Neural cell (in vitro differentiated cells): ENCODE results near the gene FZD10. TPM values are rescaled to one million over a fixed set of nuclear protein-coding genes. Genes with fewer than 3 reads are reported as not detected.

ENCODE experiments used
- H2AFZ ChIP-seq: fragments of 200-600, 300-800 bp; sonication (generic), shearing (Covaris generic); 2 replicates; pipeline ENCODE4 v1.6.0; 2014; ENCODE audit warnings: low read depth, mild to moderate bottlenecking, antibody characterized with exemption, low read length, moderate library complexity
- H3F3A ChIP-seq: fragments of 200-600 bp; shearing (Covaris generic); 2 replicates; pipeline ENCODE4 v1.6.1; 2016; ENCODE audit warnings: mild to moderate bottlenecking, moderate library complexity, mixed read lengths, antibody characterized with exemption, low read length; ENCODE audit not compliant: insufficient read depth, poor library complexity, severe bottlenecking
- H3K27ac ChIP-seq: fragments of 200-600, 300-800 bp; sonication (generic), shearing (Covaris generic); 2 replicates; pipeline ENCODE4 v1.5.1; 2014; ENCODE audit warnings: mild to moderate bottlenecking, low read length, moderate library complexity
- H3K27me3 ChIP-seq: fragments of 300-800, 200-600 bp; sonication (generic), shearing (Covaris generic); 2 replicates; pipeline ENCODE4 v1.6.0; 2014; ENCODE audit warnings: mild to moderate bottlenecking, low read depth, low read length, moderate library complexity; ENCODE audit not compliant: insufficient read depth
- H3K36me3 ChIP-seq: fragments of 300-800, 200-600 bp; sonication (generic), shearing (Covaris generic); 2 replicates; pipeline ENCODE4 v1.5.1; 2014; ENCODE audit warnings: mild to moderate bottlenecking, antibody characterized with exemption, low read length, moderate library complexity; ENCODE audit not compliant: insufficient read depth
- H3K4me2 ChIP-seq: fragments of 300-800, 200-600 bp; sonication (generic), shearing (Covaris generic); 2 replicates; pipeline ENCODE4 v1.6.0; 2014; ENCODE audit warnings: mild to moderate bottlenecking, low read length
- H3K4me3 ChIP-seq: fragments of 300-800, 200-600 bp; sonication (generic), shearing (Covaris generic); 2 replicates; pipeline ENCODE4 v1.5.1; 2014; ENCODE audit warnings: mild to moderate bottlenecking, low read length, moderate library complexity
- H3K79me2 ChIP-seq: fragments of 200-600 bp; shearing (Covaris generic); replicated peaks from 2 replicates; pipeline ENCODE4 v1.6.0; 2014; ENCODE audit warnings: mild to moderate bottlenecking, low read length, moderate library complexity; ENCODE audit not compliant: insufficient read depth
- H3K9ac ChIP-seq: fragments of 300-800, 200-600 bp; sonication (generic), shearing (Covaris generic); 2 replicates; pipeline ENCODE4 v1.6.1; 2016; ENCODE audit warnings: mild to moderate bottlenecking, low read length, mixed read lengths
- H3K9me2 ChIP-seq: fragments of 200-600 bp; shearing (Covaris generic); 2 replicates; pipeline ENCODE4 v1.6.1; 2016; ENCODE audit warnings: mild to moderate bottlenecking, low read length, mixed read lengths; ENCODE audit not compliant: insufficient read depth
- H3K9me3 ChIP-seq: fragments of 200-600, 300-800 bp; sonication (generic), shearing (Covaris generic); 2 replicates; pipeline ENCODE4 v1.6.1; 2016; ENCODE audit warnings: mild to moderate bottlenecking, mixed run types, low read length, moderate library complexity, mixed read lengths
- H4K20me1 ChIP-seq: fragments of 200-600 bp; shearing (Covaris generic); 2 replicates; pipeline ENCODE4 v1.6.1; 2016; ENCODE audit warnings: mild to moderate bottlenecking, mixed run types; ENCODE audit not compliant: insufficient read depth
- EP300 ChIP-seq: fragments of 450-650 bp; conservative IDR thresholded peaks from 2 replicates; pipeline ENCODE4 v1.6.1; 2014; ENCODE audit warnings: antibody characterized with exemption, mild to moderate bottlenecking, moderate library complexity; ENCODE audit not compliant: poor library complexity, severe bottlenecking
- EZH2 ChIP-seq: fragments of 200-600, 300-800 bp; shearing (Covaris generic), sonication (generic); IDR thresholded peaks from 2 replicates; pipeline ENCODE4 v1.6.1; 2014; ENCODE audit warnings: antibody characterized with exemption, low read length, borderline replicate concordance, mild to moderate bottlenecking; ENCODE audit not compliant: insufficient read depth, poor library complexity, severe bottlenecking
- MXI1 ChIP-seq: fragments of 450-650 bp; conservative IDR thresholded peaks from 2 replicates; pipeline ENCODE4 v1.6.1; 2014; ENCODE audit warnings: antibody characterized with exemption, mild to moderate bottlenecking; ENCODE audit not compliant: poor library complexity, severe bottlenecking
- POLR2AphosphoS5 ChIP-seq: IDR thresholded peaks from 2 replicates; pipeline ENCODE4 v1.6.1; 2012
- RAD21 ChIP-seq: fragments of 450-650 bp; conservative IDR thresholded peaks from 2 replicates; pipeline ENCODE4 v1.6.1; 2014; ENCODE audit warnings: antibody characterized with exemption, mild to moderate bottlenecking, moderate library complexity
- SMC3 ChIP-seq: fragments of 450-650 bp; conservative IDR thresholded peaks from 2 replicates; pipeline ENCODE4 v1.6.1; 2014; ENCODE audit warnings: antibody characterized with exemption, mild to moderate bottlenecking, moderate library complexity; ENCODE audit not compliant: poor library complexity
- TAF1 ChIP-seq: IDR thresholded peaks from 2 replicates; pipeline ENCODE4 v1.6.1; 2012; ENCODE audit warnings: low read depth
- polyA plus RNA-seq: library from polyadenylated mRNA; depleted of rRNA; stranded (reverse); fragments of >200 nt; gene quantifications from 2 replicates; pipeline ENCODE4 v1.2.3, GENCODE V29; 2014
- TF ChIP-seq, protein P1 (sequence below): fragments of 450-650 bp; IDR thresholded peaks from 2 replicates; pipeline ENCODE4 v1.5.1; 2014; ENCODE audit warnings: antibody characterized with exemption, mild to moderate bottlenecking, moderate library complexity; ENCODE audit not compliant: poor library complexity, severe bottlenecking
- TF ChIP-seq, protein P2 (sequence below): IDR thresholded peaks from 2 replicates; pipeline ENCODE4 v1.6.1; 2012; ENCODE audit warnings: borderline replicate concordance

The FZD10 gene
- polyA plus RNA-seq, 1 donor from 2014 or later, result not detected

DNA sequence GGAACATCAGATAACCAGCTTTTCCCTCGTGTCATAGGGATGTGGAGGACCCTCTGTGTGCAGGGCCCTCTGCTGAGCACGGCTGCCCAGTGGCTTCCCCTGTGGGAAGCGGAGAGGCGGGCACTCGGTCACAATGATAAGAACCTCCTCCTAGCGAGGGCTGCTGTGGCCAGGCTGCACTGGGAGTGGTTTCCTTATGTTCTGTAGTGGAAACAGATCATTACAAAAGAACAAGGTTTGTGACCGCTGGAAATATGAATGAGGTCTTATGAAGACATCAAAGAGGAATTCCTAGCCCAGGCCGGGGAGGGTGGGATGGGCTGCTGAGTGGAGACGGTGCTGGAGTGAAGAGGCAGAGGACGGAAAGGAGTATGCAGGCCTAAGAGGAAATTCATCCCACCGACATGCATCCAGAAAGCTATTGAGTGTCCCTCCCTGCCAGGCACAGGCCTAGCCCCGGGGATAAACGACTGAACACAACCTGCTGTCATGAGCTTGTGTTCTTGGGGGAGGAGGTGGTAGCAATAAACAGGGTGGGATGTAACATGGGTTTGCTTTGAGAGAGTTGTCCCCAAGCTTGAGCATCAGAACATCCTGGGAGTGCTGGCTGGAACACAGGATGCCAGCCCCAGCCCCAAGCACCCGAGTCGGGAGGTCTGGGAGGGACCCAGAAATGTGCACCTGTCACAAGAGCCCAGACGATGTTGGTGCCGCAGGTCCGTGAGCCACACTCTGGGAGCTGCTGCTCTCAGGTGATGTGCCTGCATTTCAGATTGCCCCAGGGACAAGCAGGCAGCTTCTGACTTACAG, 37.5 kb downstream of the FZD10 start:
- peaks cover 5% of the 10 kb centered on the region for H3K9me3 ChIP-seq
- no peak overlapping the region for H3K27ac ChIP-seq
- no peaks in the 10 kb centered on the region for H3F3A ChIP-seq
- no peaks in the 10 kb centered on the region for H4K20me1 ChIP-seq
- H2AFZ ChIP-seq, result no peak overlapping the region
- H3K9ac ChIP-seq, result no peak overlapping the region
- no peak overlapping the region for H3K4me2 ChIP-seq
- H3K9me2 ChIP-seq, result no peaks in the 10 kb centered on the region
- TF ChIP-seq, protein P1, sequence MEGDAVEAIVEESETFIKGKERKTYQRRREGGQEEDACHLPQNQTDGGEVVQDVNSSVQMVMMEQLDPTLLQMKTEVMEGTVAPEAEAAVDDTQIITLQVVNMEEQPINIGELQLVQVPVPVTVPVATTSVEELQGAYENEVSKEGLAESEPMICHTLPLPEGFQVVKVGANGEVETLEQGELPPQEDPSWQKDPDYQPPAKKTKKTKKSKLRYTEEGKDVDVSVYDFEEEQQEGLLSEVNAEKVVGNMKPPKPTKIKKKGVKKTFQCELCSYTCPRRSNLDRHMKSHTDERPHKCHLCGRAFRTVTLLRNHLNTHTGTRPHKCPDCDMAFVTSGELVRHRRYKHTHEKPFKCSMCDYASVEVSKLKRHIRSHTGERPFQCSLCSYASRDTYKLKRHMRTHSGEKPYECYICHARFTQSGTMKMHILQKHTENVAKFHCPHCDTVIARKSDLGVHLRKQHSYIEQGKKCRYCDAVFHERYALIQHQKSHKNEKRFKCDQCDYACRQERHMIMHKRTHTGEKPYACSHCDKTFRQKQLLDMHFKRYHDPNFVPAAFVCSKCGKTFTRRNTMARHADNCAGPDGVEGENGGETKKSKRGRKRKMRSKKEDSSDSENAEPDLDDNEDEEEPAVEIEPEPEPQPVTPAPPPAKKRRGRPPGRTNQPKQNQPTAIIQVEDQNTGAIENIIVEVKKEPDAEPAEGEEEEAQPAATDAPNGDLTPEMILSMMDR, result no peak
- TF ChIP-seq TAF1, result no peak
- no peak for TF ChIP-seq EZH2
- TF ChIP-seq POLR2AphosphoS5, result no peak
- no peak for TF ChIP-seq EP300
- no peak for TF ChIP-seq MXI1
- TF ChIP-seq, protein P2, sequence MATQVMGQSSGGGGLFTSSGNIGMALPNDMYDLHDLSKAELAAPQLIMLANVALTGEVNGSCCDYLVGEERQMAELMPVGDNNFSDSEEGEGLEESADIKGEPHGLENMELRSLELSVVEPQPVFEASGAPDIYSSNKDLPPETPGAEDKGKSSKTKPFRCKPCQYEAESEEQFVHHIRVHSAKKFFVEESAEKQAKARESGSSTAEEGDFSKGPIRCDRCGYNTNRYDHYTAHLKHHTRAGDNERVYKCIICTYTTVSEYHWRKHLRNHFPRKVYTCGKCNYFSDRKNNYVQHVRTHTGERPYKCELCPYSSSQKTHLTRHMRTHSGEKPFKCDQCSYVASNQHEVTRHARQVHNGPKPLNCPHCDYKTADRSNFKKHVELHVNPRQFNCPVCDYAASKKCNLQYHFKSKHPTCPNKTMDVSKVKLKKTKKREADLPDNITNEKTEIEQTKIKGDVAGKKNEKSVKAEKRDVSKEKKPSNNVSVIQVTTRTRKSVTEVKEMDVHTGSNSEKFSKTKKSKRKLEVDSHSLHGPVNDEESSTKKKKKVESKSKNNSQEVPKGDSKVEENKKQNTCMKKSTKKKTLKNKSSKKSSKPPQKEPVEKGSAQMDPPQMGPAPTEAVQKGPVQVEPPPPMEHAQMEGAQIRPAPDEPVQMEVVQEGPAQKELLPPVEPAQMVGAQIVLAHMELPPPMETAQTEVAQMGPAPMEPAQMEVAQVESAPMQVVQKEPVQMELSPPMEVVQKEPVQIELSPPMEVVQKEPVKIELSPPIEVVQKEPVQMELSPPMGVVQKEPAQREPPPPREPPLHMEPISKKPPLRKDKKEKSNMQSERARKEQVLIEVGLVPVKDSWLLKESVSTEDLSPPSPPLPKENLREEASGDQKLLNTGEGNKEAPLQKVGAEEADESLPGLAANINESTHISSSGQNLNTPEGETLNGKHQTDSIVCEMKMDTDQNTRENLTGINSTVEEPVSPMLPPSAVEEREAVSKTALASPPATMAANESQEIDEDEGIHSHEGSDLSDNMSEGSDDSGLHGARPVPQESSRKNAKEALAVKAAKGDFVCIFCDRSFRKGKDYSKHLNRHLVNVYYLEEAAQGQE, result no peak
- no peak for TF ChIP-seq RAD21
- no peak for TF ChIP-seq SMC3
- no peaks in the 10 kb centered on the region for H3K79me2 ChIP-seq
- no peaks in the 10 kb centered on the region for H3K27me3 ChIP-seq
- H3K36me3 ChIP-seq, result no peaks in the 10 kb centered on the region
- no peak overlapping the region for H3K4me3 ChIP-seq

DNA sequence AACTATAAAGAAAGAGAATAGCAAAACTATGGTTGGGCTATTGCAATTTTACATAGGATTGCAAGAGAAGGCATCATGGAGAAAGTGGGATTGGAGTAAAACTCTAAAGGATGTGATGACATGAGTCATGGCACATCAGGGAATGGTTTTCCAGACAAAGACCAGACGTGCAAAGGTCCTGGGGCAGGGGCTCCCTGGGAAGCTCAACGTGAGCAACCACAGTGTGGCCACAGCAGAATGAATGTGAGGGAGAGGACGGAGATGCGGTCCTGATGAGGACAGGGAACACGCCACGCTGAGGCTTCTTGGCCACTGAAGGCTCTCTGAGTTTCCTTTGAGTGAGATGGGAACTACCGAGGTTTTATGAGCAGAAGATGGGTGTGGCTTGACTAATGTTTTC, 38.2 kb downstream of the FZD10 start:
- Histone ChIP-seq H3K9ac (no peak overlapping the region), H3K27ac (no peak overlapping the region), H3K9me2 (no peaks in the 10 kb centered on the region), H2AFZ (no peak overlapping the region), H3K27me3 (no peaks in the 10 kb centered on the region), H3K9me3 (peaks cover 5% of the 10 kb centered on the region), H3K79me2 (no peaks in the 10 kb centered on the region), H4K20me1 (no peaks in the 10 kb centered on the region), H3K36me3 (no peaks in the 10 kb centered on the region), H3F3A (no peaks in the 10 kb centered on the region), H3K4me2 (no peak overlapping the region), H3K4me3 (no peak overlapping the region)
- TF ChIP-seq RAD21, result no peak
- TF ChIP-seq MXI1, result no peak
- TF ChIP-seq, protein P2, result no peak
- no peak for TF ChIP-seq TAF1
- TF ChIP-seq POLR2AphosphoS5, result no peak
- TF ChIP-seq, protein P1, result no peak
- TF ChIP-seq EP300, result no peak
- TF ChIP-seq EZH2, result no peak
- no peak for TF ChIP-seq SMC3
